Thoracic aorta (tissue), 2 donors: ENCODE data around the gene PKN3. TPM values are rescaled to one million over a fixed set of nuclear protein-coding genes. Genes with fewer than 3 reads are reported as not detected.
A peak's percentile ranks its signal among the peaks of the same experiment; 100 is the strongest.

Experiments
- ATAC-seq: fragments of 150-250 bp; one replicate; pipeline ENCODE4 v1.8.0; 2017; ENCODE audit warnings: low read depth; ENCODE audit not compliant: insufficient number of reproducible peaks, low FRiP score
- DNase-seq: peaks from one replicate; pipeline ENCODE4 v3.0.0-alpha.2; 2020; ENCODE audit warnings: low spot score
- H3K27ac ChIP-seq, 2 donors: fragments of 200-600 bp; sonication (generic); 1 replicate in 1 of 2; 2 replicates in 1 of 2; pipeline ENCODE4 v1.5.1; 2016; ENCODE audit warnings: mild to moderate bottlenecking in 2 of 2, moderate library complexity in 2 of 2
- H3K27me3 ChIP-seq: fragments of 200-600 bp; sonication (generic); replicated peaks from 2 replicates; pipeline ENCODE4 v1.6.0; 2016; ENCODE audit warnings: mild to moderate bottlenecking; ENCODE audit not compliant: insufficient read depth
- H3K36me3 ChIP-seq: fragments of 200-600 bp; sonication (generic); one replicate; pipeline ENCODE4 v1.5.1; 2016
- H3K4me1 ChIP-seq, 2 donors: fragments of 200-600 bp; sonication (generic); 1 replicate in 1 of 2; 2 replicates in 1 of 2; pipeline versions ENCODE4 v1.5.1 to v1.6.0; 2016; ENCODE audit warnings: low read depth in 2 of 2, mild to moderate bottlenecking in 1 of 2; ENCODE audit not compliant: control insufficient read depth in 1 of 2
- H3K4me3 ChIP-seq: fragments of 200-600 bp; sonication (generic); 2 replicates; pipeline ENCODE4 v1.5.1; 2016; ENCODE audit warnings: mild to moderate bottlenecking
- H3K9me3 ChIP-seq: fragments of 200-600 bp; sonication (generic); 2 replicates; pipeline ENCODE4 v1.5.1; 2016
- total RNA-seq, 2 donors: library from RNA; depleted of rRNA; stranded (reverse); fragments of >200 nt; gene quantifications; one replicate each; pipeline versions ENCODE4 v1.1.0 to v1.2.3, GENCODE V29; 2016
- TF ChIP-seq, protein P1 (sequence below): fragments of 200-600 bp; sonication (generic); IDR thresholded peaks from one replicate; pipeline ENCODE4 v1.5.1; 2019; ENCODE audit warnings: antibody characterized with exemption

PKN3 gene
- total RNA-seq, 2 donors from 2014 or later, result 4.4 to 4.7 TPM

DNA sequence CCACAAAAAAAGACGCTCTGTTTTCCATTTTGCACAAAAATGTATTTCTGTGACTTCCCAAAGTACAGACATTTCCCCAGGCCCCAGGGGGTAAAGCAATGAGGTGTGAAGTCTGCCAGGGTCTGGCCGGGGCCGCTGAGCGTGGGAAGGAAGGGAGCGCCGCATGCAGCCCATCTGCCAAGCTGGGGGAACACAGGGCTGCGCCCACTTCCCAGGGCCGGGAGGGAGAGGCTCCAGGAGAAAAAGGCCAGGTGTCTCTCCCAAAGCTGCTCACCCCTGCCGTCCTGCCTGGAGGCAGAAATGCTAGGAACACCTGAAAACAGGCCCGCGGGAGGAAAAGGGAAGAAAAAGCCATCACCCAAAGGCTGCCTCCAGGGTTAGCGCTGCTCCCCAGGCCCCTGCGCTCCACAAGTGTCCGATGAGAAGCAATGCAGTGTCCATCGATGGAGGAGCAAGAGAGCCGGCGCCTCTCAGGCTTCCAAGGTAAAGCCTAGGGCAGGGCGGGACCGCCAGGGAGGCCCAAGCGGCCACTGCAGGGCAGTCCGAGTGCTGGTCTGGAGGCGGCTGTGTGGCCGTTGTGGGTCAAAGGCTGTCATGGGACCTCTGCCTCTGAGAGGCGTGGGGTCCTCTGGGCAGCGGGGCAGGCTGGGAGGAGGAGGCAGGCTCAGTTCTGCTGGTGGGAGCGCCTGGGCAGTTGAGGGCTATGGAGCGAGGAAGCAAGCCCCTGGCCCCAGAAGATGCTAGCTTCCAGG is 27.6 kb downstream of the PKN3 start:
- Histone ChIP-seq H3K27me3 (no peaks in the 10 kb centered on the region), H3K36me3 (peaks cover 19% of the 10 kb centered on the region), H3K4me3 (no peak overlapping the region), H3K27ac (no peak overlapping the region), H3K4me1 (peaks cover 0 to 1% of the 10 kb centered on the region in 2 donors), H3K9me3 (no peaks in the 10 kb centered on the region)
- no peak for DNase-seq
- TF ChIP-seq, protein P1, sequence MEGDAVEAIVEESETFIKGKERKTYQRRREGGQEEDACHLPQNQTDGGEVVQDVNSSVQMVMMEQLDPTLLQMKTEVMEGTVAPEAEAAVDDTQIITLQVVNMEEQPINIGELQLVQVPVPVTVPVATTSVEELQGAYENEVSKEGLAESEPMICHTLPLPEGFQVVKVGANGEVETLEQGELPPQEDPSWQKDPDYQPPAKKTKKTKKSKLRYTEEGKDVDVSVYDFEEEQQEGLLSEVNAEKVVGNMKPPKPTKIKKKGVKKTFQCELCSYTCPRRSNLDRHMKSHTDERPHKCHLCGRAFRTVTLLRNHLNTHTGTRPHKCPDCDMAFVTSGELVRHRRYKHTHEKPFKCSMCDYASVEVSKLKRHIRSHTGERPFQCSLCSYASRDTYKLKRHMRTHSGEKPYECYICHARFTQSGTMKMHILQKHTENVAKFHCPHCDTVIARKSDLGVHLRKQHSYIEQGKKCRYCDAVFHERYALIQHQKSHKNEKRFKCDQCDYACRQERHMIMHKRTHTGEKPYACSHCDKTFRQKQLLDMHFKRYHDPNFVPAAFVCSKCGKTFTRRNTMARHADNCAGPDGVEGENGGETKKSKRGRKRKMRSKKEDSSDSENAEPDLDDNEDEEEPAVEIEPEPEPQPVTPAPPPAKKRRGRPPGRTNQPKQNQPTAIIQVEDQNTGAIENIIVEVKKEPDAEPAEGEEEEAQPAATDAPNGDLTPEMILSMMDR, result no peak
- no peak for ATAC-seq

DNA sequence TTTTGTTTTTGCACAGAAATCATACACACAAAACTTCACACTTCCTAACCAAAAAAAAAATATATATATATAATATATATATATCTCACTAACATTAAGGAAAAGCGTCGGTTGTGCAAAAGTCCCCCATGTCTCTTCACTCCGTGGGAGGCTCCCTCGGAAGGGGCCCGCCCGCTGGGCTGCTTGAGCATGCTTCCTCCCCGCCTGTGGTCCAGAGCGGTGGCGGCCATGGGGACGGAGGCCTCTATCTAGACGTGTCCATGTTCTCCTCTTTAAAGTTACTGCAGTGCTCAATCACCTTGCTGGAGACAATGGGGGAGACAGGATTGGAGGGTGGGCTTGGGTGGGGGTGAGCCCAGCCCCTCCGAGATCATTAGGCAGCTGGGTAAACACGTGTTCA is 28.8 kb downstream of the PKN3 start:
- Histone ChIP-seq H3K27me3 (no peaks in the 10 kb centered on the region), H3K4me3 (no peak overlapping the region), H3K9me3 (no peaks in the 10 kb centered on the region), H3K36me3 (peaks cover 25% of the 10 kb centered on the region), H3K27ac (no peak overlapping the region), H3K4me1 (no peaks in the 10 kb centered on the region)
- TF ChIP-seq, protein P1, result no peak
- no peak for DNase-seq
- no peak for ATAC-seq

DNA sequence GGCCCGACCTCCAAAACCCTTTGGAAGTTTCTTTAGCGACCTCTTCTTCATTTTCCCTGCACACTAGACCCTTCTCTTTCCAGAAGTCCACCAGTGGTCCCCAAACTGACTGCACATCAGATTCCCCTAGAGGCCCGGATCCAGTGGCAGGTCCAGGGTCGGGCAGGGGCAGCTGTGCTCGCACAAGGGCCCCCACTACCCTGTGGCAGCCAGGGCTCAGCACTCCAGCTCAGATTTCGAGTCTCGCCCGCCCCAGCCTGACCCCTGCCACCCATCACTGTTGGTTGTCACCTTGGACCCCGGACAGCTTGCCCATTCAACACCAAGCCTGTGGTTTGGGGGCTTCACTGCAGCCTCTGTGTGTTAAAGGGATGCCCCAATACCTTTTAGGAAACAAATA is 29.4 kb downstream of the PKN3 start:
- no peak overlapping the region for H3K27ac ChIP-seq
- DNase-seq, result no peak
- H3K27me3 ChIP-seq, result no peaks in the 10 kb centered on the region
- TF ChIP-seq, protein P1, result no peak
- H3K4me3 ChIP-seq, result no peak overlapping the region
- no peaks in the 10 kb centered on the region for H3K9me3 ChIP-seq
- ATAC-seq, result no peak
- peaks cover 25% of the 10 kb centered on the region for H3K36me3 ChIP-seq
- no peaks in the 10 kb centered on the region for H3K4me1 ChIP-seq

DNA sequence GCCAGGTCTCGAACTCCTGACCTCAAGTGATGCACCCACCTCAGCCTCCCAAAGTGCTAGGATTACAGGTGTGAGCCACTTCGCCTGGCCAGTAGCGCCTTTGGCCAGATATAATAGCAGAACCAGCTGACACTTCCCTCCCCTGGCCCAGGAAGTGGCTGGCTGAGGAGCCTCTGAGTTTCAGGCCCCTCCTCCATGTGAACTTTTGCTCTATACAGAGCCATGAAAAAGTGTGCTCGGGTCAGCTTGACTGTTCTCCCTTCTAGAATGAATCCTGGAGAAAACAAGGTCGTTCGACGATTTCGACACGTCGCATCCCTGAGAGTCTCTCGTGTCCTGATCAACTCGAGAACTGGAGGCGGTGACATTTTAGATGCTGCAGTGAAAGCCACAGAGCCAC is 30.3 kb downstream of the PKN3 start:
- H3K4me3 ChIP-seq, result no peak overlapping the region
- no peak for ATAC-seq
- H3K4me1 ChIP-seq, result no peaks in the 10 kb centered on the region
- TF ChIP-seq, protein P1, result no peak
- H3K27me3 ChIP-seq, result no peaks in the 10 kb centered on the region
- DNase-seq, result no peak
- no peaks in the 10 kb centered on the region for H3K9me3 ChIP-seq
- peaks cover 29% of the 10 kb centered on the region for H3K36me3 ChIP-seq
- no peak overlapping the region for H3K27ac ChIP-seq

DNA sequence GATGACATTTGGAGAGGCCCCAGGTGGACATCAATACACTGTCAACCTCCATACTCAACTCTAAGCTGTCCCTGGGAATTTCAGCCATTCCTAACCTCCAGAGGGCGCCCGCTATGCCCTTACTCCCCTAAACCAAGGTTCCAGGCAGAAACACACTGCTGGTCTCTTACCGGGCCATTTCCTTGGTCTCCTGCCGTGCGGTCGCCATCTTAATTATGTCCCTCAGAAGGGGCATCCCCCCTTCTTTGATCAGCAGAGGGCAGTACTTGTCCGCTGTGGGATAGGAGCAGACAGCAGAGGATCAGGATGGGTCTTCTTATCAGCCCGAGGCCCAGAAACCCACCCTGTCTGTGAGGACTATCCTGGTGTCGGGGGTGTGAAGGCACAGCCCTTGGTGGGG is 31.0 kb downstream of the PKN3 start:
- ATAC-seq (peak; percentile 27), DNase-seq (no peak)
- no peak overlapping the region for H3K27ac ChIP-seq
- H3K4me3 ChIP-seq, result no peak overlapping the region
- H3K4me1 ChIP-seq, result no peaks in the 10 kb centered on the region
- TF ChIP-seq, protein P1, result peak; percentile 33
- peaks cover 29% of the 10 kb centered on the region for H3K36me3 ChIP-seq
- no peaks in the 10 kb centered on the region for H3K9me3 ChIP-seq
- H3K27me3 ChIP-seq, result no peaks in the 10 kb centered on the region
